GM18861 (cell line): ENCODE data around the gene FAM193A.
"Not testable (repeated sequence)": the region's sequence is repeated elsewhere in the genome, so short reads cannot be mapped to it uniquely, and the experiment has no call there.

ENCODE experiments used
- ATAC-seq: cut with Tn5 transposase; IDR thresholded peaks from one replicate; pipeline ENCODE4 v1.9.1; 2021; ENCODE audit not compliant: unreplicated experiment

Gene FAM193A

DNA sequence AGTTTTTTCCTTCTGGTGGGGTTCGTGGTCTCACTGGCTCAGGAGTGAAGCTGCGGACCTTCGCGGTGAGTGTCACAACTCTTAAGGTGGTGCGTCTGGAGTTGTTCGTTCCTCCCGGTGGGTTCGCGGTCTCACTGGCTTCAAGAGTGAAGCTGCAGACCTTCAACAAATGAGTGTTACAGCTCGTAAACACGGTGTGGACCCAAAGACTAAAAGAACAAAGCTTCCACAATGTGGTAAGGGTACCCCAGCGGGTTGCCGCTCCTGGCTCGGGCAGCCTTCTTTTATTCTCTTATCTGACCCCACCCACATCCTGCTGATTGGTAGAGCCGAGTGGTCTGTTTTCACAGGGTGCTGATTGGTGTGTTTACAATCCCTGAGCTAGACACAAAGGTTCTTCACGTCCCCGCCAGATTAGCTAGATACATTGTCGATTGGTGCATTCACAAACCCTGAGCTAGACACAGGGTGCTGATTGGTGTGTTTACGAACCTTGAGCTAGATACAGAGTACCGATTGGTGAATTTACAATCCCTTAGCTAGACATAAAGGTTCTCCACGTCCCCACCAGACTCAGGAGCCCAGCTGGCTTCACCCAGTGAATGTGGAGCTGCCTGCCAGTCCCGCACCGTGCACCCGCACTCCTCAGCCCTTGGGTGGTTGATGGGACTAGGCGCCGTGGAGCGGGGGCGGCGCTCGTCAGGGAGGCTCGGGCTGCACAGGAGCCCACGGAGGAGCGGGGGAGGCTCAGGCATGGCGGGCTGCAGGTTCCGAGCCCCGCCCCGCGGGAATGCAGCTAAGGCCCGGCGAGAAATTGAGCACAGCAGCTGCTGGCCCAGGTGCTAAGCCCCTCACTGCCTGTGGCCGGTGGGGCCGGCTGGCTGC is 226.3 kb downstream of the FAM193A start:
- not testable (repeated sequence) for ATAC-seq

DNA sequence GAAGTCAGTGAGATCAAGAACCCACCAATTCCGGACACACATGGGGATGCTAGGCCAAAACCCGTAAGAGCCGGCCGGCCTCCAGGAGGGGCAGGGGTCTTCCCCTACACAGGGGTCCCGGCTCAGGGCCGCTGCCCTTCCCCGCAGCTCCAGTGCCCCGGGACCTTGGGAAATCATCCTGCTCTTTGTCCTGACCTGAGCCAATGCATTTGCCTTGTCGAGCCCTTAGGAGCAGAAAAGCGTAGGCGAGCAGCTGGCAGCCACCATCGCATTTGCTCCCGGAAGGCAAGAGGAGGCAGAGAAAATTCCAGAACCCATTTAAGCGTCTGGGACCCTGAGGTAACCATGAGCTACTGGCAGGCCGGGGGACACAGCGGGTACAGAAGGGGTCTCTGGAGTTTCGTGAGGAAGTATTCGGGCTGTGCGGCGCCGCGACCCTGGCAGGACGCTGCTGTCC is 227.1 kb downstream of the FAM193A start:
- no peak for ATAC-seq

DNA sequence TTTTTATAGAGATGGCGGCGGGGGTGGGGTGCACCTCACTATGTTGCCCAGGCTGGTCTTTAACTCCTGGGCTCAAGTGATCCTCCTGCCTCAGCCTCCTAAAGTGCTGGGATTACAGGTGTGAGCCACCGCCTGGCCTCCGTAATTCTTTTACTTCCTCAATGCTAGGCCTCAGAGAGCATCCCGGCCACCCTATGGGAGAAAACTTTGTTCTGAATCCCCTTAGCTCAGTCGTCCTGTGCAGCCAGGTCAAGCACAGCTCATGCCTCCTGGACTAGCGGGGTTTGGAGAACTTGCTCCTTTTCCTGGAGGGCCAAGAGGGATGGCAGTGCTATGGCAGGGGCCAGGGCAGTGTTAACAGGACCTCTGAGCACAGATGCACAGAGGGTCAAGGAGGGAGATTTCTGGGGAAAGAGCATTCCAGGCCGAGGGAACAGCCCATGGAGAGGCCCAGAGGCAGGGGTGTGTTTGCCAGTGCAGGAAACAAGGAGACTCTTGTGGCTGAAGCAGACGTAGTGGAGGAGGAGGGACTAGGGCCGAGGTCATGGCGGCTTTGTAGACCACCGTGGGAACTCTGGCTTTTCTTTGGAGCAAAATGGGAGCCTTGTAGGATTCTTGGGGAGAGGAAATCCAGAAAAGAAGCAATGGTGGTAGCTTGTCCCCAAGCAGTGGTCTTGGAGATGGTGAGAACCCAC is 229.5 kb downstream of the FAM193A start:
- no peak for ATAC-seq

DNA sequence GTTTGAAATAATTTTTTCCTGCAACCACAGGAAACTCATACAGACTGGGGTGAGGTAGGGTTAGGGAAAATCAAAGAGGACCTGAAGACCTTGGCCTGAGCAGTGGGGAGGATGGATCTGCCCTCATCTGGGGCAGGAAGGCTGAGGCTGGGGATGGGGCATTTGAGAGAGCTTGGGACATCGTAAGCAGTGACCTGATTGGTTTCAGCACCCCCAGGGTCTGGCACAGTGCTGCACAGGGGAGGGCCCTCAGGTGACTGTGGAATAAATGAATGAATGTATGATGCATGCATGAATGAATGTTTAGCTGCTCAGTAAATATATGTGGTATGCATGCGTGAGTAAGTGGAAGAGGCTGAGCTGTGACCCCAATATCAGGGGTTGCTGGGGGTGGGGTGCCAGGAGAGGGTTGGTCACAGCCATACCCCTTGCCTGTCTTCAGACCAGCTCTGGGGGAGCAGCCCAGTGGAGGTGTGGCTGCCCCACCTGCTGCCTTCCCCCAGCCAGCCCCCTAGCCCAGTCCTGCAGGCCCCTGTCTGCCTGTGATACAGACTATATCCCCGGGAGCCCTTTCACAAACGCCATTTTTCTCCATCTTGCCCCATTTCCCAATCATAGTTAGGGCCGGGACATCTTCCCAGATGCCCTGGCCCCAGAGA is 230.7 kb downstream of the FAM193A start:
- ATAC-seq, result no peak

DNA sequence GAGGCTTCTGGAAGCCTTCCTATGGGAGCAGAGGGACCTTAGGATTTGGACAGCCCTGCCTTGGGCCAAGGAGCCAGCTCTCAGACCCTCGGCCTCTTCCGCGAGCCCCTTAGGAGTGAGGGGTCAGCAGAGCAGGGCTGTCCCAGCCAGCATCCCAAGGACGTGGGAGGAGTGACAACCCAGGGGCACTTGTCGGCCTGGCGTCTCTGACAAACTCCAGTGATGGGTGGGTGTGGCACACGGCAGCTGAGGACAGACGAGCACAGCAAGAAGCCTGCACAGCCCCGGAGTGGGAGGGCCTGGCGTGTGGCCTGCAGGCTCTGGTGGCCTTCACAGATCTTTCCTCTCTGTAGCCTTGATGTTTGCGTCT is 231.2 kb downstream of the FAM193A start:
- ATAC-seq, result no peak

DNA sequence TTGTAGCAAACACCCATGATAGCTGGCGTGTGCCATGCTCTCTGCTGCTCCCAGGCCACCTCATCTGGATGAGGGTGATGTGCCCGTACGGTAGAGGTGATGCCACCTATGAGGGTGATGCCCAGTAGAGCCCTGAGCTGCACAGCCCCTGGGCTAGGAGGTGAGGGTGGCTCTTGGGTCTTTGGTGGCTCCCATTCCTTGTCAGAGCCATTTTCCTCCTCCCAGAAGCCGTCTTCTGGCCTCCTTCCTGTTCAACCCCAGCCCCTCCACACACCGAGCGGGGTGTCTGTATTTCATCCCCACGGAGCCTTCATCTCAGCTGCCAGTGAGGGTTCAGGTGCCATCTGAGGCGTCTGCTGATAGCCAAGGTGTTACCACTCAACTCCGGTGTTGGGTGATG is 231.7 kb downstream of the FAM193A start:
- ATAC-seq, result no peak

DNA sequence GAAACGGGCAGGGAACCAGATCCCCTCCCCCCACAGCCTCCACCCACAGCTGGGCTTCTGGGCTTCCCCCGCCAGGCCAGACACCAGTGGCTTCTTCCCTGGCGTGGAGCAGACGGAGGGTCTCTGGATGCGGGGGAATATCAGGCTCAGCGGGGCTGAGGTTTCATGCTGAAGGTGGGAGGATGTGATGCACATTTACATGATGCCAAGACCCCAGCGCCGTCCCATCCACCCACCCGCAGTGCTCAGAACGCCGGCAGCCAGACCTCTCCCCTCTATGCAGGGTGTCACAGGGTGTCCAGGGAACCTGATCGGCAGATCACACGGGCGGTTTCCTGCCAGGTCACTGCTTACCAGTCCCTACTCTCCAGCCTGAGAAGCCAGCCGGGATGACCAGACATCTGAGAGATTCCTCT is 232.5 kb downstream of the FAM193A start:
- no peak for ATAC-seq

DNA sequence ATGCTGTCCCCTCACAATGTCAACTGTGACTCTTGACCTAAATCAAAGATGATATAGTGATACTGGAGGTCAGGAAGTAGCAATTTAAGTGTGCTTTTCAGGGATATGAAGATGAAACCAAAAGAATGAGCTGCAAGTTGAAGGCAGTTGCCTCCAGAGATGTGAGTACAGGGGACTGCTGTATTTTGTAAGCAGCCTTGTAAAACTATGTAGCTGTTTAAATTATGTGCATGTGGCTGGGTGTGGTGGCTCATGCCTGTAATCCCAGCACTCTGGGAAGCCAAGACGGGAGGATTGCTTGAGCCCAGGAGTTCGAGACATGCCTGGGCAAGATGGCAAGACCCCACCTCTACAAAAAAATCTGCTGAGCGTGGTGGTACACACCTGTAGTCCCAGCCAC is 234.8 kb downstream of the FAM193A start:
- ATAC-seq, result no peak

DNA sequence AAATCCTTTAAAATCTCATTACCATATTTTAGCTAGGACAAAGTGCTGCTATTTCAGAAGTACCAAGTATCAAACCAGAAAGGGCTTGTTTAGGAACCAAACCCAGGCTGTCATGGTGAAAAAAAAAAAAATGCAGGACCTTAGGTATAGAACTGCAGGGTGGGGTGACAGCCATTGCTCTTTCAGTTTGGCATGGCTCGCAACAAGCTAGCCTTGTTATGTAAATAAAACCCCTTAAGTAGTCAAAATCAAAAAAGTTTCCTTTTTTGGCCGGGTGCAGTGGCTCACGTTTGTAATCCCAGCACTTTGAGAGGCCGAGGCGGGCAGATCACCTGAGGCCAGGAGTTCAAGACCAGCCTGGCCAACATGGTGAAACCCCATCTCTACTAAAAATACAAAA is 244.2 kb downstream of the FAM193A start:
- ATAC-seq, result not testable (repeated sequence)

DNA sequence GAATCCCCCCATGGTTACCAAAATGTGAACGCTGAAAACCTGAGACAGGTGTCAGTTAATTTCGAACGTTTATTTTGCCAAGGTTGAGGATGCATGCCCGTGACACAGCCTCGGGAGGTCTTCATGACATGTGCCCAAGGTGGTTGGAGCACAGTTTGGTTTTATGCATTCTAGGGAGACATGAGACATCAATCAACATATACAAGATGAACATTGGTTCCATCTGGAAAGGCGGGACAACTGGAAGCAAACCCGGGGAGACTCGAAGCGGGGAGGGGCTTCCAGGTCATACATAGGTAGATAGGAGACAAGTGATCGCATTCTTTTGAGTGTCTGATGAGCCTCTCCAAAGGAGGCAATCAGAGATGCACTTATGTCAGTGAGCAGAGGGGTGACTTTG is 245.5 kb downstream of the FAM193A start:
- no peak for ATAC-seq
